ENCODE results near the gene KIRREL3.

Gene KIRREL3

GRCh38 chr11:126732981-126733380, 267.6 kb downstream of the KIRREL3 start:
- no peak for DNase-seq

- DNase-seq: no peak
These were observed 268.9 kb downstream of the KIRREL3 start for GRCh38 chr11:126731576-126732142.

DNA sequence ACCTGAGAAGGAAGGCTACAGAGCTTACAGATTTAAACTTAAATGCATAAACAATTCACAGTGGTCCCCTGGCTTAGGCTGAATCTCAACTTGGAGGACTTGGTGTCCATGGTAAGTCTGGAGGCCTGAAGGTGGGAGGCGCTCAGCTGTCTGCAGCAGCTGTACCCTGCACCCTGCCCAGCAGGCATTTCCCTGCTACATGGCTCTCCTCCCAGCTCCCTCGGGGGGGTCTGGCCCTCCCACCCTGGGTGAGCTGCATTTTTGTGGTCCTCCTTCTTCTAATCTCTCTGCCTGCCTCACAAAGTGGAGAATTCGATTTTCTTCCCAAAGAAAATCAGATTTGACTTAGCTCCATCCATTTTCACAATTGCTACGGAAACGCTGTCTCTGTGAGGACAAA, 273.2 kb downstream of the KIRREL3 start:
- DNase-seq: no peak

DNA sequence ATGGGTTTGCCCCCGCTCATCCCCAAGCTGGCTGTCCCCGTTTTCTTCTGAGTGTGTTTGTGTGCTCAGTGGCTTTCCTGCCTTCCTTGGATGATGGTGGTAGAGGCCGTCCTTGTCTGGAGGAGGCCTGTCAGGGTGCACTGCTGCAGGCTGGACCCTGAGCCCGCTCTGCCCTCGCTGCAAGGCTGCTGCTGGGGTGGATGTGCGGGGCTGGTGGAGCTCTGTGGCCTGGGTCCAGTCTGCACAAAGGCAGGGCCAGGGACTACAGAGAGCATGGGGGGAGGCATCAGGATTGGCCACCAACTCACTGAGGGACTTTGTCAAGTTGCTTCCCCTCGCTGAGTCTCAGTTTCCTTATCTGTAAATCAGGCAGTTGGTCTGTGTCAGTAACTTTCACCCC, 275.0 kb downstream of the KIRREL3 start:
- no peak for DNase-seq

DNA sequence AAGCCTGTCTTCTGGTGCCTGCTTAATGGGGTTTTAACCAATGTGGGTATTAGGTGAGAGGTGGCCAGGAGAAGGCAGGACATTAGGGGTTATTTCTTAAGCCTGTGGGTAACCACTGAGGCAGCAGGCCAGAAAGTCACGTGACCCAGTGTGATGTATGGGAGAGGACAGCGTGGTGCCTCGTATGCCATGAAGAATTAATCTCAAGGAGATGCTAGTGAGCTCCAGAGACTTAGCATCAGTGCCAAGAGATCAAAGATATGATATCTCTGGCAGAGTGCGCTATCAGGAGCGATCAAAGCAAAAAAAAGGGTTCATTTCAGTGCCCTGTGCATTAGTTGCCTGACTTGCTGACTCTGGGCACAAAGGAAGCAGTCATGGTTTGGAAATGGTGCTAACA, 275.5 kb downstream of the KIRREL3 start:
- DNase-seq: no peak

GRCh38 chr11:126723665-126724045, 276.9 kb downstream of the KIRREL3 start:
- no peak for DNase-seq

GRCh38 chr11:126722956-126723664, 277.5 kb downstream of the KIRREL3 start:
- DNase-seq: no peak

DNA sequence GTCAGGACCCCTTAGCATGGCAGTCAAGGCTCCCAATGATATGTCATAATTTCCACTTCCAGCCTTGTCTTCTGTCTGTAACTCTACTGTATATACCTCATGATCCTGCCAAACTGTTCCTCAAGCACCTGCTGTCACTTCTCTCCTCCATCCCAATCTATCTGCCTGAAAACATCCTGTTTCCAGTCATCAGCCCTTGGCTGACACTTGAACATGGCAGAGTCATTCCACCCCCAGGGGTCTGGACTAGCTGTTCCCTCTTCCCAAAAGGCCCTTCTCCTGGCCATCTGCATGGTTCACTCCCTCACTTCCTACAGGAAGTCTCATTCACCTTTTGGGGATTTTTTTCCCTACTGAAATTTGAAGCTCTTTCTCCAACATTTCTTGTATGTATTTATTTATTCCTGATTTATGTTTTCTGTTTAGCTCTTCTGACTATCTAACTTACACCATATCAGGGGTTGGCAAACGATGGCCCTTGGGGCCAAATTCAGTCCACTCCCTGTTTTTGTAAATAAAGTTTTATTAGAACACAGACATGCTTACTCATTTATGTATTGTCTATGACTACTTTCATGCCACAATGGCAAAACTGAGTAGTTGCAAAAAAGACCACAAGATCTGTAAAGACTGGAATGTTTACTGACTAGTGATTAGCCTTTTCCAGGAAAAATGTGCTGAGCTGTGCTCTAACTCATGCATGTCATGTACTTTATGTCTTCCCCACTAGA, 278.4 kb downstream of the KIRREL3 start:
- DNase-seq: no peak

DNA sequence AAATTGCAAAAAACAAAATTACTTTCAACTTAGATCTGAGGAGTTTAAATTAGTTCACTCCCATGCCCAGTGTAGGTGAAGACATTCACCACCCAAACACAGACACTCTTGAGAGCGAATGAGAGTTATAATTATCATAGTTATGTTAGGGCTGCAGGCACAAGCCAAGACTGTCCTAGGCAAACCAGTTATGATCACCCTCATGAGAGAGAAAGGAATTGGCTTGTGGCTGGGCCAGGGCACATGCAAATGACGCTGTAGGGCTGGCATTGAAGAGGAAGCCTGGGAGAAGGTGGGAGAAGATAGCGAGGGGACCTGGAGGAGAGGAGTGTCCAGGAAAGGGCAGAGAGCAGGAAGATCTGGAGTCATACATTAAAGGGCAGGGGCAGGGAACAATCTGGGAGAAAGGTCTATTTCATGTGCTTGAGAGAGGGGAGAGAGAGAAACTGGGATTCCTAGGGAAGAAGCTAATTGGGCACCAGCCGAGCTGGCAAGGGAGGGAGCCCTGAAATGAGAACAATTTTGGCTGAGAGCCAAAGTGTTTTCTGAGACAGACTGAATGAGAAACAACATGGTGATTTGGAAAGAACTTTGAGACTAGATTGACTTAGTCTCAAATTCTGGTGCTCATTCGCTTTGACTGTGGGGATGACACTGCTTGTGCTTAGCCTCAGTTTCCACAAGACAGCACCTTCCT, 279.9 kb downstream of the KIRREL3 start:
- DNase-seq: no peak

DNA sequence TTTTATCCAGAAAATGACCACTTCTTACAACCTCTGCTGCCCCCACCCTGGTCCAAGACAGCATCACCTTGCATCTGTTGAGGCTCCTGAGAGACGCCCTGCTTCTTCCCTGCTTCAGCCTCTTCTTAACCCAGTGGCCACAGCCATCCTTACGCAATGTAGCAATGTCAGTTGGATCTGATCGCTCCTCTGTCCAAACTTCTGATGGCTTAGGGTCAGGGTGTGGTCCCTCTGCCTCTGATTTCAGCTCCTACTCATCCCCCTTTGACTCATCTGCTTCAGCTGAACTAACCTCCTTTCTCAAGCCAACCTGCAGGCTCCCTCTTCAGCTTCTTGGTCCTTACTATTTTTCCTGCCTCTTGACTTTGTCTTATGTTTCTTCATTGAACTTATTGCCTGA, 280.8 kb downstream of the KIRREL3 start:
- no peak for DNase-seq

- DNase-seq: no peak
These were observed 282.3 kb downstream of the KIRREL3 start for GRCh38 chr11:126718276-126718675.

GRCh38 chr11:126716456-126717083, 284.0 kb downstream of the KIRREL3 start:
- DNase-seq: peak; percentile 70

DNA sequence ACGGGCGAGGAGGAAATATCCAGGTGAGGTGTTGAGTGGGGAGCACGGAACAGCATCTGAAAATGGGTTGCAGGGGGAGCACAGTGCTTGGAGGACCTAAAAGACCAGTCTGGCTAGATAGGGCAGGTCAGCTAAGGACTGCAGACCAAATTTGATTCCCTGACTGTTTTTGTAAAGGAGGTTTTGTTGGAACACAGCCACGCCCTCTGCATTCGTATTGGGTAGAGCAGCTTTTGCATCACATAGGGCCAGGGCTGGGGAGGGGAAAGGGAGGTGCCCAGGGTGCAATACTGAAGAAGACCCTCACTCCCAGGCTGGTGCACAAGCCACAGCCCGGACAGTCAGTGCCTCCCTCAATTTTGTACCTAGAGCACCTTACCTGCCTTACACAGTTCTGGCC, 286.8 kb downstream of the KIRREL3 start:
- DNase-seq: no peak

DNA sequence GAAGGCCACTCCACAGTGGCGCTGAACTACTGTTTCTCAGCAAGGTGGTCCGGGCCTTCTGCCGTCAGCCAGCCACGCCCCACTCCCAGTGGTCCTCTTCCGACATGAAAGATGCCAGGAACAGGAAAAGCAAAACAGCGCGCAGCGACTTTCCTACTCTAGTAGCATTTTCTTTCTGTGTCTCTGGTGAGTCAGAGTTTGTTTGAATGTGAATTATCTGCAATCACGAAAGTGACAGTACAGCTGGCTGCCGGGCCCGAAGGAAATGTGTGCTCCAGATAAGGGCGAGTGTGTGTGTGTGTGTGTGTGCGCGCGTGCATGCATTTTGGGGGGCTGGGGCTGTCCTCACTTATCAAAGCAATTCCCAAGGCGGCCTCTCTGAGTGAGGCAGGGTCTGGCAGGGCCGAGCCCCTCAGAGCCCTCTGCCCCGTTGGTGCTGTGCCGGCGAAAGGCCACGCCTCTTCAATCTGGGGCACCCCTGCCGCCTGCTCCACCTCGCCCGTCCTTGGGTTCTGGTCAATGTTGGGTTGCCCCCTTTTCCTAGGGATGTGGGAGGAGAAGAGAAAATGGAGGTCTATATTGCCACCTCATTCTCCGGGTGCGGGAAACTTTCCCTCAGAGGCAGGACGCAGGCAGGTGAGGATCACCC, 288.5 kb downstream of the KIRREL3 start:
- no peak for DNase-seq

DNA sequence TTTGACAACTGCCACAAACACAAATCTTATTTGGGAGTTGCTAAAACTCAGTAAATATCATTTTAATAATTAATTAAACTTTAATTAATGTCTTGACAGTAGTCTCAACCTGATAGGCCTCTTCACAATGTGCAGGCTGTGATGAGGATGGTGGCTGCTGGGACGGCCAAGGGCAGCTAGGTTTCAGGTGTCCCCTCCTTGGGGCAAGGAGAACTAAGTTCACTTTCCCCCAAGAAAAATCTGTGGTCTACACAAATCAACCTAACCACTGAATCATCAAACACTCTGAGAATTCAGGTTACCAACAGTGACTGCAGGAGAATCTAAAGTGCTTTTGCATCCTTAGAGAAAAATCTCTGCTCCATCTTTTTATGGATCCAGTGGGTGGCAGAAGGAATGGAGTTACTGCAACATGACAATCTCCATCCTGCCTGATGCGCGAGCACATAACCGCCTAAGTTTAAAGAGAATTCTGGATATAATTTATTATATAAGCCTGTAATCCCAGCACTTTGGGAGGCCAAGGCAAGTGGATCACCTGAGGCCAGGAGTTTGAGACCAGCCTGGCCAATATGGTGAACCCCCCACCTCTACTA, 289.7 kb downstream of the KIRREL3 start:
- no peak for DNase-seq

- DNase-seq: no peak
These were observed 293.1 kb downstream of the KIRREL3 start for GRCh38 chr11:126707498-126707897.

- peak; percentile 84 for DNase-seq
These were observed 296.5 kb downstream of the KIRREL3 start for GRCh38 chr11:126704096-126704495.

DNA sequence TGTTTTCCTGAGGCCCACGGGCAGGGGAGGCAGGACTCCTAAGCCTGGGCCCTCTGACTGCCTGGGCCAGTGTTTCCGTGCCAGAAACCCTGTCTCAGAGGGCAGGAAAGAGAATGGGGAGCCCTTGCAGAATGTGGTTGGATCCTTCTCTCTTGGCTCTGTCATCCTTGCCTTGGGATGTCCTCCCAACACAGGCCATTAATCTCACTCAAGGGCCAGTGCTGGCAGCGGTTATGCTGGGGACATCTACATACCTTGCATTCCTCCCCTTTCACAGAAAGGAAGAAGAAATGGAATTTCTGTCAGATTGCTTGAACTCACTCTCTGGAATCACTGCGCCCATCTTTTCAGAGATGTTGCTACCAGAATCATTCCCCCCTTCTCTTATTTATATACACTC, 296.9 kb downstream of the KIRREL3 start:
- DNase-seq: no peak

- no peak for DNase-seq
These were observed 297.6 kb downstream of the KIRREL3 start for GRCh38 chr11:126702987-126703386.

DNA sequence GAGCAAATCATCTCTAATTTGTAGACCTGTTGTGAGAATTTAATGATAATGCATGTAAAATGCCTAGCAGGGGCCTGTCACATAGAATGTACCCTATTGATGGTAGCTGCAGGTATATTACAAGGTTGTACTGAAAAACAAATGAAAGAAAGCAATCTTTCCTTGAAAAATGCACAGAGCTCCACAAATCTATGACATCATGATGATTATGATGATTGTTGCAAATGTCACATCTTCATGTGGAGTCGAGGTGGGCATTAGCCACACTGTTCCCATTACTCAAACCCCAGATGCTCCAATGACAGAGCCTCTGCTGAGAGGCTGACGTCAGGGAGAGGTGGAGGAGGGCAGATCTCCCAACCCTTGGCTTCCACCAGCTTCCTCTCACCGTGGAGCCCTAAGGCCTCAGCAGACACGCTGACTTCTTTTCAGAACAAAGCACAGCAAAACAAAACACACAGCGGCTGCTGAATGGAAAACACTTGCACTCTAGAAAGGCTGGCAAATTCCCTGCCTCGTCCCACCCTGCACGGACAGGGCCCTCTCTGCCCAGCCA, 298.3 kb downstream of the KIRREL3 start:
- no peak for DNase-seq

GRCh38 chr11:126701520-126701897, 299.1 kb downstream of the KIRREL3 start:
- no peak for DNase-seq

All from NCI-H526 treated with DMSO at 0.1 percent for 48 hours (cell line).